ENCODE measurements around the gene DISC1. TPM values are rescaled to one million over a fixed set of nuclear protein-coding genes. Genes with fewer than 3 reads are reported as not detected.
A peak's percentile ranks its signal among the peaks of the same experiment; 100 is the strongest.

DISC1 gene
- total and polyA plus RNA-seq, 2 of the 13 experiments (the other 11 are each of a cell fraction or from before 2014, with no cell fraction given): 4.2 to 4.6 TPM

GRCh38 chr1:231625975-231626534 is 535 bp upstream of the DISC1 start:
- no TSS peak for BruUV-seq (replicated peaks)
- ChIA-PET CTCF (ENCODE audit: low intra/inter-chr PET ratio, low total read pairs) (no interaction called here), POLR2A (interaction anchor here (1.5 kb wide), 1 partner anchor 25 kb away, joined by 6 read pairs; no protein-coding TSS in a partner anchor)
- Histone ChIP-seq H3K27me3 (ENCODE audit: control insufficient read depth in 1 of 2, insufficient read depth in 2 of 2, low read length in 2 of 2) (no peaks in the 10 kb centered on the region; a peak in 2 of 5 replicates), H3K9me3 (ENCODE audit: low read length) (no peaks in the 10 kb centered on the region), H4K20me1 (ENCODE audit: insufficient read depth, low read length) (no peaks in the 10 kb centered on the region), H3K4me1 (ENCODE audit: insufficient read depth, low read length) (peaks cover 34% of the 10 kb centered on the region), H3K4me3 (replicated peaks in 1 of 3; ENCODE audit: insufficient read depth in 1 of 3, low read depth in 2 of 3, low read length in 3 of 3) (peak overlapping the region; percentile 78 to 96 (median 85)), H3K4me2 (ENCODE audit: low read depth, low read length) (peak overlapping the region; percentile 93), H3K79me2 (ENCODE audit: insufficient read depth, low read length) (peaks cover 6% of the 10 kb centered on the region), H2AFZ (ENCODE audit: low read length) (no peak overlapping the region), H3K36me3 (replicated peaks in 1 of 2; ENCODE audit: control insufficient read depth in 1 of 2, insufficient read depth in 2 of 2, low read length in 2 of 2) (no peaks in the 10 kb centered on the region), H3K27ac (ENCODE audit: extremely low read length, insufficient read depth, low read length) (no peak overlapping the region), H3K9ac (ENCODE audit: insufficient read depth, low read depth, low read length) (no peak overlapping the region; the same call in 1 of the 2 replicates)
- 1% methylated on average over 7 of the region's 7 CpGs for WGBS (ENCODE audit: low lambda C conversion rate)
- intact Hi-C loops (cut with micrococcal nuclease; ENCODE audit: unreplicated experiment) (loop anchor here (2.0 kb wide), 1 partner anchor 65 kb away; no protein-coding TSS in a partner anchor), in situ Hi-C loops (cut with HindIII; ENCODE audit: extremely low pct_ligation_motif_present, low pct_unique_long_range_greater_than_20kb) (no loop called here)
- DNase-seq (ENCODE audit: low spot score): no peak
- no peak; the same call in 2 of the 3 replicates for ATAC-seq
- no peak for FAIRE-seq
- TF ChIP-seq ZMYM2 (CRISPR knock-in tag; IDR thresholded peaks at IDR 0.05): 0 out of 2 replicates have a peak, but pooled peaks have one; percentile 5
- no peak for TF ChIP-seq ZNF451 (CRISPR knock-in tag; IDR thresholded peaks at IDR 0.05)
- no peak; a peak in 1 of 4 replicates for TF ChIP-seq KLF16 (CRISPR knock-in tag; IDR thresholded peaks at IDR 0.05)
- no peak for TF ChIP-seq HMGXB4 (CRISPR knock-in tag; IDR thresholded peaks at IDR 0.05; ENCODE audit: borderline replicate concordance in 1 of 2, low read depth in 1 of 2)
- no peak for TF ChIP-seq ZNF335 (CRISPR knock-in tag; IDR thresholded peaks at IDR 0.05)
- peak; percentile 16; the same call in 1 of the 2 replicates for TF ChIP-seq SP2 (CRISPR knock-in tag; IDR thresholded peaks at IDR 0.05)
- no peak for TF ChIP-seq ZNF33B (CRISPR knock-in tag; IDR thresholded peaks at IDR 0.05)
- no peak for TF ChIP-seq MAFF (IDR thresholded peaks at IDR 0.05; ENCODE audit: low read depth, low read length)
- 0 out of 2 replicates have a peak, but pooled peaks have one; percentile 10 for TF ChIP-seq ZNF704 (CRISPR knock-in tag; IDR thresholded peaks at IDR 0.05; ENCODE audit: borderline replicate concordance)
- TF ChIP-seq ZNF747 (CRISPR knock-in tag; IDR thresholded peaks at IDR 0.05; ENCODE audit: borderline replicate concordance): no peak
- peak; percentile 51; the same call in 1 of the 2 replicates for TF ChIP-seq ZNF501 (CRISPR knock-in tag; IDR thresholded peaks at IDR 0.05)
- no peak for TF ChIP-seq PRPF4 (IDR thresholded peaks at IDR 0.05; ENCODE audit: low read depth, low read length, poor library complexity, severe bottlenecking)
- no peak for TF ChIP-seq ZNF839 (CRISPR knock-in tag; IDR thresholded peaks at IDR 0.05; ENCODE audit: borderline replicate concordance)
- no peak for TF ChIP-seq ERF (CRISPR knock-in tag; IDR thresholded peaks at IDR 0.05)
- TF ChIP-seq ZBTB7B (CRISPR knock-in tag; IDR thresholded peaks at IDR 0.05): no peak
- no peak for TF ChIP-seq SCMH1 (CRISPR knock-in tag; IDR thresholded peaks at IDR 0.05; ENCODE audit: borderline replicate concordance)
- TF ChIP-seq MLXIP (CRISPR knock-in tag; IDR thresholded peaks at IDR 0.05; ENCODE audit: borderline replicate concordance): no peak
- no peak for TF ChIP-seq MIXL1 (CRISPR knock-in tag; IDR thresholded peaks at IDR 0.05)
- no peak for TF ChIP-seq GPN1 (CRISPR knock-in tag; IDR thresholded peaks at IDR 0.05; ENCODE audit: borderline replicate concordance)
